ENCODE results near the gene UMODL1.

The UMODL1 gene

DNA sequence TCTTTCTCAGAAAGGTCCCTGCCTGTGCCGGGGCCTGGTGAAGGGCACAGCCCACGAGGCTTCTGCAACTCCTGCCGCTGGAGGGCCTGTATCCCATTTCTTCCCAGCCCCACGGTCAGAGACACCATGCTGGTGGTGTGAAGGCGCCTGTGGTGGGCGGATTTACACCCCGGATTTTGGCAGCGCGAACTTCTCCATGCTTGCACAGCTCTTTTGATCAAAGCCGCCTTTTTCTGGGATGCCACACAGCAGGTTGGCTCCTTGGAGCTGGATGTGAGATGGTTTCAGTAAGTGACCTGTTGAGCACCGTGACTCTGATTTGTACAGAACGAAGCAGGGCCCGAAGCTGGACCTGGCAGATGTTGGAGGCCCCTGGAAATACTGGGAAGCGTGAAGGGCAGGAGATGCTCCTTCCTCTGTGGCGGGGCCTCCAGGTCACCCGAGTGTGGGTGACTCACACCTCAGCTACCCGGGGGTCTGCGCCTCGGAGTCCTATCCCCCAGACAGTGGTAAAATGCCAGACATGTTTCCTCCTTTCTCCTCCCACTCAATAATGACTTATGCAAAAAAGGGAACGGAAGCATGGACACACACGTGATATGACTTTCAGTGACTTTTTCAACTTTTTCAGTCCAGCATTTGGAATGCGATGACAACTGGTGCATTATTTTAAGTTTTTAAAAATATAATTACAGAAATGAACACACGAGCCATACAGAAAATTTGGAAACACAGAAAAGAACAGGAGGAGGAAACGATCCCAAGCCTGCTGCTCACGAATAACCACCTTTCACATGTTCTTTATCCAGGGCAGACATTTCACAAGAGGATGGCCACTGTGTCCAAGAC is 9.0 kb downstream of the UMODL1 start:
- FAIRE-seq: no peak

DNA sequence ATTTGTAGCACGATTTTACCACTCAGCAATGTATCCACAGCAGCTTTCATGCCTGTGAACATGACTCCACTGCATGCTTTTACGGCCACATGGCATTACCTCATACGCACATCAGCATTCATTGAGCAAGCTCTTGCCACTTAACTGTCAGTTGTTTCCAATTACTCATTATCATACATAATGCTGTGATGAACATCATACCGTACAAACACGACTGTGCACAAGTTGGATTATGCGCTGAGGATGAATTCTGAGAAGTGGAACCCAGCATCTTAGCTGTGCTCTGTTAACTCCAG is 9.6 kb downstream of the UMODL1 start:
- no peak for FAIRE-seq

DNA sequence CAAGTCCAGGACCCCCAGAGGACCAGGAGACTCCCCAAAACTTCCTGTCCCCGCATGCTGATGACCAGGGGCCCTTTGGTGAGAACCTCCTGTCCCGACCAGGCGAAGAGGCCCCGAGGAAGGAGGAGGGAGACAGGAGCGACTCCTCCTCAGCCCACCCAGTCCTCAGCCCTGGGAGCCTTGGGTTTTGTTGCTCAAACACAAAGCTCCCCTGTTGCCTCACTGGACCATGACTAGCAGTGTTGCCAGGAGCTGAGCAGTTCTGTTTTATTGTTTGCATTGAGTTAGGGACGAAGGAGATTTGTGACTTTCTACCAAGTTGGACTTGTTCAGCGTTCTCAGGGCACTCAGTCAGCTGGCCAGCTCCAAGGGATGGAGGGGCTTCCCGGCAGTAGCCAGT is 10.0 kb downstream of the UMODL1 start:
- no peak for FAIRE-seq

DNA sequence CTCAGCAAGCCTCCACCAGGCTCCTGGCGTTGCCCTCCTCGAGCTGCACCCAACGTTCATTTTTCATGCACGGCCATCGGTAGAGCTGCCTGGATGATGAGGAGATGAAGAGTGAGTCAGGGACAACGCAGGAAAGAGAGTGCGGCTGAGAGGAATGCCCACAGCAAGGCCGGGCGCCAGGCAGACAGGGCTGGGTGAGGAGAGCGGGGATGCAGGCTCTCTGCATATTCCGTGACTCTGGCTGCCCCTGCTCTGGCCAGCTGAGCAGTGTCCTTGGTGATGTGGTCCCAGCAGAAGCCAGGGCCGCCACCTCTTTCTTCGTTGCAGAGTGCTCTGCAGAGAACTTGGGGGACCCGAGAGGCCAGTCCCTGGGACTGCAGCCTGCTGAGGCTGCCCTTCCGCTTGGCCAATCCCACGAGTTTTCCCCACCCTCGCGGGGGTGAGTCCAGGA is 10.8 kb downstream of the UMODL1 start:
- FAIRE-seq: no peak

DNA sequence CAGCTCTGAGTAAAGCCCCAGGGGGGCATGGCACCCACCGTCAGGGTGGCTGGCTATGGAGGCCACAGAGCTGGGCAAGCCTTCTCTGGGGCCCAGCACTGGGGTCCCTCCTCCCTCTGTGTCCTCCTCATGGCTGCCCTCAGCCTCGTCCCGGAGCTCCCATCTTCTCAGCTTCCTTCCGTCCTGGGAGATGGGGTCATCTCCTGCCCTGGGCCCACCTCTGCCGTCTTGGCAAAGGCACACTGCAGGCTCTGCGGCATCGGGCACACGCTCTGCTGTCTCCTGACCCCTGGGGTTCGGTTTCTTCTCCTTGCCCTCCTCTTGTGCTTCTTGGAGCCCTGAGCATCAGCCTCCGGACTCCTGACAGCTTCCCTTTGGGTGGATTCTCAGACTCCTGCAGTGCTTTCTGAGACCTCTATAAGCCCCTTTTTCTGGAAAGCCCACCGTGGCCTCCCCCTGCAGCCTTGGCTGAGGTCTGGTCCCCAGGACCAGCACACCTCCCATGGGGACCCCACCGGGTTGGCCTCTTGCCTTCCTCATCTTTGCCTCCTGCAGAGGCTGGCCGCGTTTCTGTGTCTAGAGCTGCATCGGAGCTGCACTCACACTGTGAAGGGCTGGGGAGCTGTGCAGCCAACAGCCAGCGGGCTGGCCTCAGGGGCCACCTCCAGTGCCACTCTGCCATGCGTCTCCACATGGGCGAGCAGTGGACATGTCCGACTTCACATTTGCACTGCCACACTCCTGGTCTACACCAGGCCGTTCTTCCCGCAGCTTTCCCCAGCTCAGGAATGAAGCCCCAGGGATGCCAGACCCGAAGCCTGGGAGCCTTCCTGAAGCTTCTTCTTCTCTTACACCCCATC is 11.6 kb downstream of the UMODL1 start:
- FAIRE-seq: no peak

DNA sequence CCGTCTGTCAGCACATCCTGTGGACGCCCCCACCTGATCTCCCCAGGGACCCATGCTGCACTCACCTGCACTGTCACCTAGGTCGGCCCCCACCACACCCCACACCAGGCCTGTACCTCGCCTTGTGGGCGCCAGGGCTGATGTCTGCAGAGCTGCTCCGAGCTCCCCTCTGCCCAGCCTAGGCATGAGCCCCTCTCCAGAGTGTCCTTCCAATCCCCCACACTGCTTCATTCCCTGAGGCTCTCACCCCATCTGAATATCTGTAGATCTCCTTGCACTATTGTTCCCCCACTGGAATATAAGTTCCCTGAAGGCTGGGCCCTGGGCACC is 12.2 kb downstream of the UMODL1 start:
- FAIRE-seq: no peak

DNA sequence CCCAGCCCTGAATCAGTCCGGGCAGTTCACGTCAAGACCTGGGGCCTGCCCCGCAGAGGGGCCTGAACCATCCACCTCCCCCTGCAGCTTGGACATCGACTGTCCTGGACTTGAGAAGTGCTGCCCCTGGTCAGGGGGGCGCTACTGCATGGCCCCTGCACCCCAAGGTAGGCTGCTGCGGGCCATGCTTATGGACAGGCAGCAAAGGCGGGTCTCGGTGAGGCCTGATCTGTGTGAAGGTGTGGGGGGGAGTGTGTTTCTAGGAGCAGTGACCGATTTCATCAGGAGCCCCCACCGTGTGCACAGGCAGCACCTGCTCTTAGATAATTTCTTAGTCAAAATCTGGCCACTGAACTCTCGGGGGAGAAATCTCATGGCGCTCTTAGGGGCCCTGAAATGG is 13.0 kb downstream of the UMODL1 start:
- no peak for FAIRE-seq

DNA sequence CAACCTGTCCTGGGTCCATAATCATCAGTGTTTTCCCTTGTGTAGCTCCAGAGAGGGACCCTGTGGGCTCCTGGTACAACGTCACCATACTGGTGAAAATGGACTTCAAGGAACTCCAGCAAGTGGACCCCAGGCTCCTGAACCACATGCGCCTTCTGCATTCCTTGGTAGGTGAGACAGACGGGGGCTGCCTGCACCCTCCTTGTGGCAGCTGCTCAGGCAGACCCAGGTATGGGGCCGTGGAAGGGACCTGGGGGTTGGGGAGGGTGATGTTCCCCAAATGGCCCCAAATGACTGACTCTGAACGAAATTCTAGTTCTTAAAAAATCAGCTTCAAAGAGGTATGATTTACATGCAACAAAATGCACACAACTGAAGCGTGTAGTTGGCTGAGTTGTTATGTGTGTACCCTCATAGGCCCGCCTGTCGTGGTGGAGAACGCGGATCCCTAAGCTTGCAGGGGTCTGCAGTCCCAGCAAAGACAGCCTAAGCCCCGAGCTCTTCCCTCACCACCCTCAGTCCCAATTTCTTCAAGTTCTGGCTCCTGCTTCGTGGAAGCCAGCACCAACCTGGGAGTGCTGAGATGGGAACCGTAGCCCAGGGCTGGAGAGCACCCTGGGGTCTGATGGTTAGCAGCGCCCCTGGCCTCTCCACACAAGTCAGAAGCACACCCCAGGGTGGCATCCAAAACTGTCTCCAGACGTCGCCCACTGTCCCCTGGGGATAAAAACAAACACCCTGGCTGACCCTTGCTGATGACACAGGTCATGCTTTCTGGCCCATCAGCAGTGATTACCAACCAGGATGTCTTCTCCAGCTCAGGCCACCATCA is 14.3 kb downstream of the UMODL1 start:
- no peak for FAIRE-seq

DNA sequence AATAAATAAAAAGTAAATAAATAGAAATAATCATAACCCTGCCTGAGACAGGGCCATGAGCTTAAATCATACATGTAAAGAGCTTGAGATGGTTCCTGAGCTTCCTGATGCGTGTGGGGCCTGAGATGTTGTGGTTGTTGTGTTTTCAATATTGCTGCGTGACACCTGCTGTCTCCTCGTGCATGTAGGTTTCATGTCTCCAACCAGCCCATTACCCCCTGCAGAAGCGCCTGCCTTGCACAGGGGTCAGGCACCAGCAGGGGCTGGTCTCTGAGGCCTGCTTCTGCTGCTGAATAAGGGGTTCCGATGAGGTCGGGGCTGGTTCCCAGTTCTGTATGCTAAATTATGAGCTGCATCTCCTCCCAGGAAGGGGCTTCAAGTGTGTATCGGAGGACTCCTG is 15.9 kb downstream of the UMODL1 start:
- no peak for FAIRE-seq

DNA sequence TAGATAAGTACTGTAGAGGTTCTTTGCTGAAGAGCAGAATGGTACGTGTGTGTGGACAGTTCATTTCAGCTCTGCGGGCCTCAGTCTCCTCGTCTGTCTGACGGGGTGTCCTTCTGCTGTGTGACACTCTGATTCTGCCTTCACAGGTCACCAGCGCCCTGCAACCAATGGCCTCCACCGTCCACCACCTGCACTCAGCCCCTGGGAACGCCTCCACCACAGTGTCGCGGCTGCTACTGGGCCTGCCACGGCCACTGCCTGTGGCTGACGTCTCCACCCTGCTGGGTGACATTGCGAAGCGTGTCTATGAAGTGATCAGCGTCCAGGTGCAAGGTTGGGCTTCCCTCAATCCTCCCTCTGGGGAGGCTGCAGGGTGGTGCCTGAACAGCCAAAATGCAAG is 17.0 kb downstream of the UMODL1 start:
- no peak for FAIRE-seq

DNA sequence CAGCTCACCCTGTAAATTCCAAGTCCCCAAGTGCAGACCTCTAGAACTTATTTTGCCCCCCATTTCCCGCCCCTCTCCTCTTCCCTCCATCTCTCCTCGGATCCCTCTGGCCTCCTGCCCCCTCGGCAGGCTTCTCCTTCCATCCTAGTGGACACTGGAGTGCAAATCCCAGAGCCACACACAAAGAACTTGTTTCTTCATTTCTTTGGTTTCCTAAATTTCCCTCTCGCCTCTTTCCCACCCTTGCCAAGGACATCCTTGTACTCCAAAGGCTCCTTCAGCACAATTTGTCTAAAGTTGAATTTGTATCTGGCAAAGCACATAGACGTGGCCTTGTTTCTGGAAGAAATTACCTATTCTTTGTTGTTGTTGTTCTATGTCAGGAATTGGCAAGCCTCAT is 17.5 kb downstream of the UMODL1 start:
- FAIRE-seq: no peak

DNA sequence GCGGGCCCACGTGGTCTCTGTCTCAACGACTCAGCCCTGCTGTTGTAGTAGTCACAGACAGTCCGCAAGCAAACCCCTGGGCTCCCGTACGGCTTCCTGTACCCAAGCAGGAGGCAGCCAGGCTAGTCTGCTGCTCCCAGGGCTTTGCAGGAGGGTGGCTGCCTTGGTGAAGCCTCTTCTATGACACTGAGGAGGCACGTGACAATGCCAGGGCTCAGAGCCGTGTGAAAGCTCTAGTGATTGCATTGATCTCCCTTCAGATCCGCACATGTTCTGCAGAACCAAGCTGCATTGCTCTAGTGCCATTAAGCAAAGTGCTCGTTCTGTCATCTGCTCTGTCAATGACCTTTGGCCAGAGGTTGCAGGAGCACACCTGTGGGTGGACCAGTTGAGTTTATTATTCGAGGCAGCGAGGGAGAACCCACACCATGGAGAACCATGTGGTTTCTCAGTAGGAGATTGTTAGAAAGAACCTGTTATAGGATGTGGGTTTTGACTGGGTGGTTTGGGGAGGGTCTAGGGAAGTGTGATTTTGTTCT is 18.0 kb downstream of the UMODL1 start:
- FAIRE-seq: no peak

DNA sequence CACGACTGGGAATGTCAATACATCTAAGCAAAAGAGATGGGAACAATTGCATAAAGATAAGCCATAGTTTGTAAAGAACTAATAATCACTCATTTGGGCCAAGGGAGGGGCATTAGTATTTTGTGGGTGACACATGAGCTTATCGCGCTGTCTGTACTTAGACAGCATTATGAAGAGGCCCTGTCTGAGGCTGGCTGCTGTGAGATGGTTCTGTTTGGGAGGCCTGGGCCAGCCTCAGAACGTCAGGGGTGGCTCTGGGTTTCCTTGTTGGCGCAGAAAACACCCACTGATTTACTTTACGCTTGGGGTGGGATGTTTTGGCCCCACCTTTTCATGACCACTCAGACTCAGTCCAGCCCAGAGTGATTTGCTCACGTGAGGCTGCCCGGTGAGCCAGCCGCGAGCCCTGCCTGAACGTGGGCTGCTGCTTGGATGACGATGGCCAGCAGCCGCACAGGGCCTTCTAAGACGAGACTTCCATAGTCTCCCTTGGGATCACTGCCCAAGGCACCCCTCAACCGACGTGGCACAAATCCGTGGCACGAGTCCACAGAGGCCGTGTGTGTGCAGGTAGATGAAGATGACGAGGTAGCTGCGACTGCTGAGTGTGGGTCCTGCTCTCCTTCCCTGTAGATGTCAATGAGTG is 18.7 kb downstream of the UMODL1 start:
- FAIRE-seq: no peak

DNA sequence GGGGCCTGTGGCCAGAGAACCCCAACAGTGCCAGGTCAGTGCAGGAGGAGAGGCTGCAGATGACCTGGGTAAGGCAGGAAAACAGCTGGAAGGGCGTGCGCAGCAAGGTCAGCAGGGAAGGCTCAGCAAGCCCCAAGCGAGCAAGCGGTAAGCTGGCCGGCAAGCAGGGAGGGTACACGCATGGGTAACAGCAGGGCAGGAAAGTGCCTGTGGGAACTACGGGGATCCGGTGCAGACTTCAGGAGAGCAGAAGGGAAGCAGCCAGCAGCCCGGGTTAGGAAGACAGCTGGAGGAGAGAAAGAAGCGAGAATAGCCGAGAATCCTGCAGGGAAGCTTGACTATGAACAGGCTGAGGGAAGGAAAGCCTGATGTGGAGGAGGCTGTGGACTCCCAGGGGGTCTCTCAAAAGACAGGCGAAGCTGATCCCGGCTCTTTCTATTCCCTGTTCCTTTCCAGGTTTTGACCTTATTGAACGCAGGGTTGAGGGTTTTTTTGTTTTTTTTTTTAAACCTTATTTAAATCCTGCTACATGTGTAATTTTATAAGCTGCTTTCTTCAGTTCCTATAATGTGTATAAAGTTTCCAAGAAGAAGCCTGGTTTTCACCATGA is 20.9 kb downstream of the UMODL1 start:
- FAIRE-seq: no peak

DNA sequence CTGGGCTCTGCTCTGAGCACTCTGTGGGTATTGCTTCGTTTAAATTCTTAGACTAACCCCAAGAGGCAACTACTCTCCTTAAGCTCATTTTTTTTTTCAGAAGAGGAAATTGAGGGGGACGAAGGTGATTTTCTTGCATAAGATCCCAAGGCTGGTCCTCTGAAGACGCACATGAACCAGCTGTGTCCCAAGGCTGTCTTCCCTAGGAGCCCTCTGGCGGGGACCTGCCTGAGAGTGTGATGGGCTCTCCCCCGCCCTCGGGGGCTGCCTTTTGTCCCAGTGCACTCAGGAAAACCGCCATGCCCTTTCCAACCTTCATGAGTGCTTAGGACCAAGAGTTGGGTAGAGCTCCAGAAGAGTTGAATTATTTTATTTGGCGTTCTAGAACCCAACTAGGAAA is 21.7 kb downstream of the UMODL1 start:
- no peak for FAIRE-seq

DNA sequence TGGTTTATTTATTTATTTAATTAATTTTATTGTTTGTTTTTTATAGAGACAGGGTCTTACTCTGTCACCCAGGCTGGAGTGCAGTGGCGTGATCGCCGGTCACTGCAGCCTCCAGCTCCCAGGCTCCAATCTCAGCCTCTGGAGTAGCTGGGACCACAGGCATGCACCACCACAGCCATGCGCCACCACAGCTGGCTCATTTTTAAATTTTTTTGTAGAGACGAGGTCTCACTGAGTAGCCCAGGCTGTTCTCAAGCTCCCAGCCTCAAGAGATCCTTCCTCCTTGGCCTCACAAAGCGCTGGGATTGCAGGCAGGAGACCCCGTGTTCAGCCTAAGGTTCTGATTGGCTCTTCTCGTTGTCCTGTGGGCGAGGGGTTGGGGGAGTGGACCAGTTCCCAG is 22.1 kb downstream of the UMODL1 start:
- no peak for FAIRE-seq

DNA sequence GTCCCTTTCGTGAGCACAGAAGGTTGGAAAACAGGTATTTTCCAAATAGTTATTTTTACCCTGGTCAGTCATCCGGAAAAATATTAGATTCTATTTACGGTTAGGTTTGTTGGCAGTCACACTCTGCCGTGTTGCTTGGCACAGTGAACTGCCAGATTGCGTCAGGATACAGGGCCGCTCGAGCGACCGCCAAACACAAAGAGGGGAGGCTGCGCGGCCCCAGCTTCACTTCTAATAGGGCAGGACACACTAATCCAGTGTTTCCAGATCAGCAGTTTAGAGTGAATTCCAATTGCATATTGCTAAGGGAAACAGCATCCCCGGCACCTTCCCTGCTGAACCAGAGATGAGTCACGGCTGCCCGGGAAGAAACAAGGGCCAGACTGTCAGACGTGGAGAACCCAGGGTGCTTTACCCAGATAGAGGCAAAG is 22.9 kb downstream of the UMODL1 start:
- FAIRE-seq: no peak

DNA sequence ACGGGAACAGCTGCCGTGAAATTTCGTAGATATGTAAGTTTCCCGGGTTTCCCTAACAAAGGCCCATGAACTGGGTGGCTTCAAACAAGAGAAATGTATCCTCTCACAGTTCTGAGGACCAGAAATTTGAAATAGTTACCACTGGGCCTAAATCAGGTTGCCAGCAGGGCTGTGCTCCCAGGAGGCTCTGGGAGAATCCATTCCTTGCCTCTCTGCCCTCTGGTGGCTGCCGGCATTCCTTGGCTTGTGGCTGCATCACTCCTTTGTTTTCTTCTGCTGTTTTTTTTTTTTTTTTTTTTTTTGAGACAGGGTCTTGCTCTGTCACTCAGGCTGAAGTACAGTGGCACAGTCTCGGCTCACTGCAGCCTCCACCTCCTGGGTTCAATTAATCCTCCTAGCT is 23.7 kb downstream of the UMODL1 start:
- no peak for FAIRE-seq

DNA sequence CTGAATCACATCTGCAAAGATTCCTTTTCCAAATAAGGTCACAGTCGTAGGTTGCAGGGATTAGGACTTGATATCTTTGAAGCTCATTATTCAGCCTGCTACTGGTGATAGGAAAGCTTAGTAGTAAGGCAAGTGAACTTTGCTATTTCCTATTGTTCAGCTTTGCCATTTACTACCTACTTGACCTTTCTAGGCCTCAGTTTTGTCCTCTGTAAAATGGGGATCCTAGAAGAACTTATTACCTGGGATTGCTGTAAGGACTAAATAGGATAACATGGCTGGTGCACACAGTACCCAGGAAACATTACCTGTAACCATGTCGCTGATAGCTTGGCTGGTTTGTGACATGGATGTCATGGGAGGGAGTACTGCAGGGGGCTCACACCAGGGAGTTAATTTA is 24.5 kb downstream of the UMODL1 start:
- FAIRE-seq: no peak

DNA sequence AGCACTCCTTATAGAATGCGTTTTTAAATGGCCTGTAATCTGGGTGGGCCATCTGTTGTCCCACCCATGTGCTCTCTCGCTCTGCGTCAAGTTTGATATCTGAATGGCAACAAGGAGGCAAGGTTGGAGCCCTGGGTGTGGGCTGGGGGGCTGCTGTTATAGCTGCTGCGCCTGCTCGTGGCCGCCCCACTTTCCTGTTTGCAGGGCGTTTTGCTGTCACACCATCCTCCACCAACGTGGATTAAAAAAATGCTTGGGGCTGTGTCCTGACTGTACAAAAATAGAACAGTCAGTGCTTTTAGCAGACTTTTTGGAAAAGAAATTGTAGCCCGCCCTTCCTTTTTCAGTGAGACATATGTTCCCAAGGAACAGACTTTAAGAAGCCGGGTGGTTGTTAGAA is 25.4 kb downstream of the UMODL1 start:
- FAIRE-seq: no peak

DNA sequence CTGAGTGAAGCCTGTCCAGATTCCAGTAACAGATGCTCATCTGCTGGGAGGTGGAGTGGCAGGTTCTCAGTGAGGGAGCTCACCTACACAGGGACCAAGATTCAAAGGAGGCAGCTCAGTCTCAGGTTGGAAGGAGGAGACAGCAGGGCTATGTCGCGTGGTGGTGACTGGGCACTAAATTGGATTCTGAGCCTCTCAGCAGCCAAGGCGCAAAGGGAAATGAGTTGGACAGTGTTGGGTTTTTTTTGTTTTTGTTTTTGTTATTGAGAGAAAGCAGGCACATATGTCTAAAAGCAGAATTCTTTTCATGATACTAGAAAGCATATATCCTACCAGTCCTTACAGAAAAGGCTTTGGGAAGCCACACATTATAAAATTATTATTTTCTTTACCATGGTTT is 26.2 kb downstream of the UMODL1 start:
- no peak for FAIRE-seq

DNA sequence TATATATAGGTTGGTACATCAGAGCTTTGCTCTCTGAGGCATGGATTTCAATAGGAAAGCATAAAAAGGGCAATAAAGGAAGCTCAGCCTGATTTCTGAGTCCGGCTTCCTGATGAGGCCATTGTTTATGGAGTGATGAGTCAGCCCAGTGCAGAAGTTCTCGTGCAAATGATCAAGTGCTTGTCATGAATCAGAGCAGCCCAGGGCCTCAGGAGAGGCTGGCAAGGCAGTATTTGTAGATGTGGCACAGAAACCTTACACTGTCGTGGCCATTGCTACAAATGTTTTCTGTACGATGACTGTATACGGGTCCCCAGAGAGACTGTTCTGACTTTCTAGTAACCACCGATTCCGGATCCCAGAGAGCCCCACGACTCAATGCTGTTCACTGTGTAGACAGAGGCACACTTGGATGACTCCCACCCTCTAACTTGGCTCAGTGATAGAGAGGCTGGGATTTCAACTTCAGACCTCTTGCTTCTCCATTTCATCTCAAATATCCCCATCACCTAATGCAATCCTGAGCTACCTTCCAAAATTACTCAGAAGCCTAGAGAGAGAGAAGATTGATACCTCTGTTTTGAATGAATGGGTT is 26.8 kb downstream of the UMODL1 start:
- FAIRE-seq: no peak

Measured in colon (tissue), 2 donors.